Activated naive CD8-positive, alpha-beta T cell treated with anti-CD3 and anti-CD28 coated beads, Interleukin-2, amount 10 ng/mL, durations not matched to agents 7 days and 5 days (primary cell): ENCODE results near the gene PCBP2. TPM values are rescaled to one million over a fixed set of nuclear protein-coding genes. Genes with fewer than 3 reads are reported as not detected.
A peak's percentile ranks its signal among the peaks of the same experiment; 100 is the strongest.
"Not testable (repeated sequence)": the region's sequence is repeated elsewhere in the genome, so short reads cannot be mapped to it uniquely, and the experiment has no call there.

Source experiments
- ATAC-seq: fragments of 150-1000 bp; cut with Tn5 transposase; one replicate; pipeline ENCODE4 v1.10.0; 2021; ENCODE audit warnings: low read depth, moderate library complexity
- POLR2A ChIA-PET: fragments of 350-600 bp; sonication (Branson Sonifier 250); formaldehyde crosslinking; loops from one replicate; lab custom pipeline; 2021; ENCODE audit warnings: antibody characterized with exemption; lab: Charles Lee
- DNase-seq: peaks from one replicate; pipeline ENCODE4 v3.0.0; 2021
- H3K27ac Mint-ChIP-seq: one replicate; pipeline ENCODE4 v1.8.0; 2022; ENCODE audit warnings: mild to moderate bottlenecking, mixed read lengths
- H3K27me3 Mint-ChIP-seq: one replicate; pipeline ENCODE4 v1.8.0; 2022; ENCODE audit warnings: mild to moderate bottlenecking, moderate library complexity, mixed read lengths
- H3K36me3 Mint-ChIP-seq: one replicate; pipeline ENCODE4 v1.8.0; 2021; ENCODE audit warnings: mild to moderate bottlenecking, mixed read lengths
- H3K4me1 Mint-ChIP-seq: one replicate; pipeline ENCODE4 v1.8.0; 2021; ENCODE audit warnings: mixed read lengths
- H3K4me3 Mint-ChIP-seq: one replicate; pipeline ENCODE4 v1.8.0; 2022; ENCODE audit warnings: mild to moderate bottlenecking, moderate library complexity, mixed read lengths
- H3K9me3 Mint-ChIP-seq: one replicate; pipeline ENCODE4 v1.8.0; 2021; ENCODE audit warnings: mixed read lengths
- total RNA-seq, 2 experiments: library from RNA; stranded (reverse); gene quantifications; one replicate each; pipeline ENCODE4 v1.2.3, GENCODE V29; 2021

The PCBP2 gene
- total RNA-seq, result 100 to 1,000 TPM; 824 to 837 TPM

- Mint-ChIP-seq H3K27ac (peak within 1 kb of the TSS; percentile 100), H3K27me3 (no peaks in the 10 kb centered on the region), H3K9me3 (no peaks in the 10 kb centered on the region), H3K4me1 (peaks cover 25% of the 10 kb centered on the region), H3K4me3 (peak within 1 kb of the TSS; percentile 97), H3K36me3 (peaks cover 36% of the 10 kb centered on the region)
- ATAC-seq (peak; percentile 99), DNase-seq (peak; percentile 95)
- POLR2A ChIA-PET, result interaction anchor here (0.6 kb wide), 1 partner anchor 8 kb away, joined by 3 read pairs; no protein-coding TSS in a partner anchor
These were observed at the start of gene PCBP2 for GRCh38 chr12:53451661-53452158. Gene PCBP2, plus strand, starts transcription at chr12:53452102. Its CDS starts 2,699 bp downstream, at chr12:53454801.

- H3K27me3 Mint-ChIP-seq, POLR2A ChIA-PET, H3K4me3 Mint-ChIP-seq, H3K4me1 Mint-ChIP-seq, DNase-seq, H3K27ac Mint-ChIP-seq, H3K9me3 Mint-ChIP-seq, ATAC-seq: not testable (repeated sequence)
- H3K36me3 Mint-ChIP-seq, result peaks cover 16% of the 10 kb centered on the region
These were observed 49.6 kb upstream of the PCBP2 start for GRCh38 chr12:53402351-53402750.

- ATAC-seq (no peak), DNase-seq (no peak)
- H3K27me3 Mint-ChIP-seq, result no peaks in the 10 kb centered on the region
- peaks cover 16% of the 10 kb centered on the region for H3K36me3 Mint-ChIP-seq
- H3K4me1 Mint-ChIP-seq, result no peaks in the 10 kb centered on the region
- H3K9me3 Mint-ChIP-seq, result no peaks in the 10 kb centered on the region
- no peak overlapping the region for H3K27ac Mint-ChIP-seq
- no peak overlapping the region for H3K4me3 Mint-ChIP-seq
- POLR2A ChIA-PET, result no interaction called here
These were observed 49.0 kb upstream of the PCBP2 start for GRCh38 chr12:53402871-53403270.

DNA sequence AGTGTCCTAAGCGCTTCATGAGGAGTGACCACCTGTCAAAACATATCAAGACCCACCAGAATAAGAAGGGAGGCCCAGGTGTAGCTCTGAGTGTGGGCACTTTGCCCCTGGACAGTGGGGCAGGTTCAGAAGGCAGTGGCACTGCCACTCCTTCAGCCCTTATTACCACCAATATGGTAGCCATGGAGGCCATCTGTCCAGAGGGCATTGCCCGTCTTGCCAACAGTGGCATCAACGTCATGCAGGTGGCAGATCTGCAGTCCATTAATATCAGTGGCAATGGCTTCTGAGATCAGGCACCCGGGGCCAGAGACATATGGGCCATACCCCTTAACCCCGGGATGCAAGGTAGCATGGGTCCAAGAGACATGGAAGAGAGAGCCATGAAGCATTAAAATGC lies 41.0 kb upstream of the PCBP2 start:
- no peak overlapping the region for H3K4me3 Mint-ChIP-seq
- ATAC-seq, result no peak
- no peak for DNase-seq
- H3K36me3 Mint-ChIP-seq, result peaks cover 42% of the 10 kb centered on the region
- H3K27me3 Mint-ChIP-seq, result no peaks in the 10 kb centered on the region
- POLR2A ChIA-PET, result no interaction called here
- no peak overlapping the region for H3K27ac Mint-ChIP-seq
- H3K9me3 Mint-ChIP-seq, result no peaks in the 10 kb centered on the region
- H3K4me1 Mint-ChIP-seq, result peaks cover 18% of the 10 kb centered on the region

GRCh38 chr12:53413485-53414204 lies 38.3 kb upstream of the PCBP2 start:
- peak overlapping the region; percentile 62 for H3K4me3 Mint-ChIP-seq
- peaks cover 21% of the 10 kb centered on the region for H3K4me1 Mint-ChIP-seq
- H3K9me3 Mint-ChIP-seq, result no peaks in the 10 kb centered on the region
- peak overlapping the region; percentile 67 for H3K27ac Mint-ChIP-seq
- no peak for DNase-seq
- H3K27me3 Mint-ChIP-seq, result no peaks in the 10 kb centered on the region
- POLR2A ChIA-PET, result no interaction called here
- peaks cover 38% of the 10 kb centered on the region for H3K36me3 Mint-ChIP-seq
- ATAC-seq, result no peak

- H3K9me3 Mint-ChIP-seq, result no peaks in the 10 kb centered on the region
- H3K4me3 Mint-ChIP-seq, result no peak overlapping the region
- H3K36me3 Mint-ChIP-seq, result peaks cover 30% of the 10 kb centered on the region
- no peak overlapping the region for H3K27ac Mint-ChIP-seq
- no peaks in the 10 kb centered on the region for H3K27me3 Mint-ChIP-seq
- no peak for ATAC-seq
- peaks cover 23% of the 10 kb centered on the region for H3K4me1 Mint-ChIP-seq
- POLR2A ChIA-PET, result interaction anchor here (0.9 kb wide), 1 partner anchor 60 kb away, joined by 3 read pairs; no protein-coding TSS in a partner anchor
- DNase-seq, result no peak
These were observed 37.0 kb upstream of the PCBP2 start for GRCh38 chr12:53414756-53415417.

- not testable (repeated sequence) for H3K27ac Mint-ChIP-seq, H3K27me3 Mint-ChIP-seq, H3K4me3 Mint-ChIP-seq, ATAC-seq, H3K9me3 Mint-ChIP-seq, DNase-seq
- POLR2A ChIA-PET, result interaction anchor here (0.9 kb wide), 1 partner anchor 61 kb away, joined by 3 read pairs; no protein-coding TSS in a partner anchor
- H3K36me3 Mint-ChIP-seq, result peaks cover 25% of the 10 kb centered on the region
- H3K4me1 Mint-ChIP-seq, result peaks cover 23% of the 10 kb centered on the region
These were observed 36.0 kb upstream of the PCBP2 start for GRCh38 chr12:53415752-53416389.

GRCh38 chr12:53417291-53417816 lies 34.5 kb upstream of the PCBP2 start:
- POLR2A ChIA-PET, result interaction anchor here (0.9 to 2.2 kb wide), 3 partner anchors 65 to 96 kb away, joined by 3 to 6 read pairs (median 4); partner anchors contain the start of gene AAAS

DNA sequence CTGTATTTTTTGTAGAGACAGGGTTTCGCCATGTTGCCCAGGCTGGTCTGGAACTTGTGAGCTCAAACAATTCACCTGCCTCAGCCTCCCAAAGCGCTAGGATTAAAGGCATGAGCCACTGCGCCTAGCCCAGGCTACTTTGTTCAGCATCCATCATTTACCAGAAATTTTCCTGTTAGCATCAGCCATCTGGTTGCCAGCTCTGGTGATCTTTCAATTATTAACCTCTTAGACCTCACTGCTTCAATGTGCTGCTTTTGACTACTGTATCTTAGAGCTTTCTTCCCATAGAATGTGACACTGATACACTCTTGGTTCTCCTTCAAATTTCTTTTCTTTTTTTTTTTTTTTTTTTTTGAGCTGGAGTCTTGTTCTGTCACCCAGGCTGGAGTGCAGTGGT lies 33.7 kb upstream of the PCBP2 start:
- ATAC-seq, result no peak
- H3K4me3 Mint-ChIP-seq, result no peak overlapping the region

More at GRCh38 chr12:53417291-53417816, 34.5 kb upstream of the PCBP2 start:
- not testable (repeated sequence) for H3K27me3 Mint-ChIP-seq, H3K4me3 Mint-ChIP-seq, H3K9me3 Mint-ChIP-seq, H3K27ac Mint-ChIP-seq, ATAC-seq, DNase-seq
- H3K4me1 Mint-ChIP-seq, result peaks cover 21% of the 10 kb centered on the region
- peaks cover 13% of the 10 kb centered on the region for H3K36me3 Mint-ChIP-seq

DNA sequence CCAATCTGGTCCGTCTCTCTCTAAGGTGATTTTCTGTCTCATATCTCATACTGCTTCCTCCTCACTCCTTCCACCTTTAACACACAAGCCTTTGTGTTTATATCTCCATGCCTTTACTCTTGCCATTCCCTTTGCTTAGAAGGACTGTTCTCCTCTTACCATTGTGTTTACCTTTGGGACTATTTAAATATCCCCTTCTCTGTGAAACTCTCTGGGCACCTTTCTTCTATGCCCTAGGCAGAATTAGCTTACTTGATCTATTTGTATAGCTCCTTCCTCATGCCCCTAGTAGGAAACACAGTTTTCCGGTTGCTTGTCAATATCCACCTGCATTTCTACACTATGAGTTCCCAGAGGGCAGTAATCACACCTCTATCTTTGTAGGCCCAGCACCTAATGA lies 32.1 kb upstream of the PCBP2 start:
- DNase-seq (no peak), ATAC-seq (no peak)
- Mint-ChIP-seq H3K9me3 (no peaks in the 10 kb centered on the region), H3K27me3 (no peaks in the 10 kb centered on the region), H3K36me3 (peaks cover 2% of the 10 kb centered on the region), H3K4me1 (peaks cover 10% of the 10 kb centered on the region), H3K4me3 (no peak overlapping the region), H3K27ac (no peak overlapping the region)
- POLR2A ChIA-PET, result interaction anchor here (0.8 kb wide), 1 partner anchor 239 kb away, joined by 3 read pairs; the partner anchor contains the start of gene CSAD

More for the DNA sequence above, 33.7 kb upstream of the PCBP2 start:
- POLR2A ChIA-PET, result interaction anchor here (1.9 to 2.2 kb wide), 2 partner anchors 93 to 97 kb away, joined by 4 to 6 read pairs; partner anchors contain the start of gene AAAS
- Mint-ChIP-seq H3K9me3 (no peaks in the 10 kb centered on the region), H3K4me1 (peaks cover 14% of the 10 kb centered on the region), H3K36me3 (peaks cover 7% of the 10 kb centered on the region), H3K27me3 (no peaks in the 10 kb centered on the region), H3K27ac (no peak overlapping the region)
- DNase-seq, result no peak

- ATAC-seq, H3K9me3 Mint-ChIP-seq, H3K4me1 Mint-ChIP-seq, H3K4me3 Mint-ChIP-seq, DNase-seq, H3K27me3 Mint-ChIP-seq, H3K36me3 Mint-ChIP-seq, H3K27ac Mint-ChIP-seq: not testable (repeated sequence)
- POLR2A ChIA-PET, result interaction anchor here (0.9 to 1.4 kb wide), 3 partner anchors 76 to 241 kb away, joined by 3 to 4 read pairs (median 3); partner anchors contain the start of gene CSAD
These were observed 29.7 kb upstream of the PCBP2 start for GRCh38 chr12:53422247-53422646.

GRCh38 chr12:53423597-53423996 lies 28.3 kb upstream of the PCBP2 start, which contains the start of gene AMHR2:
Gene AMHR2, plus strand, starts transcription at chr12:53423855. Its CDS starts 80 bp downstream, at chr12:53423935.
- no peaks in the 10 kb centered on the region for H3K9me3 Mint-ChIP-seq
- H3K27ac Mint-ChIP-seq, result no peak within 1 kb of the TSS
- POLR2A ChIA-PET, result interaction anchor here (0.5 kb wide), 1 partner anchor 43 kb away, joined by 4 read pairs; no protein-coding TSS in a partner anchor
- no peaks in the 10 kb centered on the region for H3K27me3 Mint-ChIP-seq
- H3K4me1 Mint-ChIP-seq, result peaks cover 6% of the 10 kb centered on the region
- no peaks in the 10 kb centered on the region for H3K36me3 Mint-ChIP-seq
- H3K4me3 Mint-ChIP-seq, result no peak within 1 kb of the TSS
- ATAC-seq (no peak), DNase-seq (no peak)
